ENCODE results near the gene PCBP2.
"Not testable (repeated sequence)": the region's sequence is repeated elsewhere in the genome, so short reads cannot be mapped to it uniquely, and the experiment has no call there.

DNA sequence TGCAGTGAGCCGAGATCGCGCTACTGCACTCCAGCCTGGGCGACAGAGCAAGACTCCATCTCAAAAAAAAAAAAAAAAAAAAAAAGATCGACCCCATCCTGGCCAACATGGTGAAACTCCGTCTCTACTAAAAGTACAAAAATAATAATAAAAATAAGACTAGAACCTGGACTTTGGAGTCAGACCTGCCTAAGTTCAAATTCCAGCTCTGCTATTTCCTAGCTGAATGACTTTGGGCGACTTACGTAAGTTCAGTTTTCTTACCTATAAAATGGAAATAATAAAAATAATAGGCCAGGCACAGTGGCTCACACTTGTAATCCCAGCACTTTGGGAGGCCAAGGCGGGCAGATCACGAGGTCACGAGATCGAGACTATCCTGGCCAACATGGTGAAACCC, 29.7 kb upstream of the PCBP2 start:
- TF ChIP-seq CTCF, POLR2A (IDR thresholded peaks at IDR 0.05): not testable (repeated sequence)

Data from adrenal gland (tissue), 5 donors.